Endothelial cell (in vitro differentiated cells): ENCODE measurements around the gene SERINC2. TPM values are rescaled to one million over a fixed set of nuclear protein-coding genes. Genes with fewer than 3 reads are reported as not detected.

ENCODE experiments used
- DNase-seq: peaks from one replicate; pipeline ENCODE4 v3.0.0; 2021; ENCODE audit warnings: low spot score
- H3K27ac Mint-ChIP-seq: one replicate; pipeline ENCODE4 v1.8.0; 2021; ENCODE audit warnings: mixed read lengths, inconsistent platforms; ENCODE audit not compliant: unreplicated experiment
- H3K27me3 Mint-ChIP-seq: one replicate; pipeline ENCODE4 v1.8.0; 2021; ENCODE audit warnings: mild to moderate bottlenecking, moderate library complexity, mixed read lengths, inconsistent platforms; ENCODE audit not compliant: unreplicated experiment
- H3K36me3 Mint-ChIP-seq: one replicate; pipeline ENCODE4 v1.8.0; 2021; ENCODE audit warnings: mild to moderate bottlenecking, low read depth, mixed read lengths, inconsistent platforms; ENCODE audit not compliant: unreplicated experiment
- H3K4me1 Mint-ChIP-seq: one replicate; pipeline ENCODE4 v1.8.0; 2021; ENCODE audit warnings: mild to moderate bottlenecking, mixed read lengths, inconsistent platforms; ENCODE audit not compliant: unreplicated experiment
- H3K4me3 Mint-ChIP-seq: one replicate; pipeline ENCODE4 v1.8.0; 2021; ENCODE audit warnings: mild to moderate bottlenecking, mixed read lengths, inconsistent platforms; ENCODE audit not compliant: unreplicated experiment
- H3K9me3 Mint-ChIP-seq: one replicate; pipeline ENCODE4 v1.8.0; 2021; ENCODE audit warnings: mixed read lengths, inconsistent platforms; ENCODE audit not compliant: unreplicated experiment
- CTCF ChIP-seq: fragments of 200-600 bp; sonication (generic); IDR thresholded peaks from one replicate; pipeline ENCODE4 v1.5.0; 2021; ENCODE audit warnings: antibody characterized with exemption; ENCODE audit not compliant: unreplicated experiment
- total RNA-seq: library from RNA; stranded (reverse); fragmentation: NEBNext Ultra II Directional; extraction: Animal tissue kit (Norgen Biotek cat#: 25700); gene quantifications from one replicate; pipeline ENCODE4 v1.2.1, GENCODE V29; 2021; ENCODE audit not compliant: unreplicated experiment

SERINC2 gene
- total RNA-seq, 1 donor from 2014 or later: 23.6 TPM

GRCh38 chr1:31418626-31419323, 5.8 kb downstream of the SERINC2 start:
- Mint-ChIP-seq H3K4me3 (no peak overlapping the region), H3K27me3 (no peaks in the 10 kb centered on the region), H3K36me3 (peaks cover 6% of the 10 kb centered on the region), H3K27ac (no peak overlapping the region), H3K4me1 (peaks cover 23% of the 10 kb centered on the region), H3K9me3 (no peaks in the 10 kb centered on the region)
- DNase-seq: no peak
- TF ChIP-seq CTCF: no peak

GRCh38 chr1:31420716-31421115, 7.7 kb downstream of the SERINC2 start:
- no peaks in the 10 kb centered on the region for H3K9me3 Mint-ChIP-seq
- no peak overlapping the region for H3K4me3 Mint-ChIP-seq
- DNase-seq: no peak
- H3K27me3 Mint-ChIP-seq: no peaks in the 10 kb centered on the region
- no peak for TF ChIP-seq CTCF
- H3K27ac Mint-ChIP-seq: no peak overlapping the region
- H3K36me3 Mint-ChIP-seq: peaks cover 6% of the 10 kb centered on the region
- H3K4me1 Mint-ChIP-seq: peaks cover 11% of the 10 kb centered on the region

GRCh38 chr1:31421371-31422040, 8.5 kb downstream of the SERINC2 start:
- Mint-ChIP-seq H3K27me3 (no peaks in the 10 kb centered on the region), H3K36me3 (peaks cover 9% of the 10 kb centered on the region), H3K9me3 (no peaks in the 10 kb centered on the region), H3K27ac (no peak overlapping the region), H3K4me1 (peaks cover 7% of the 10 kb centered on the region), H3K4me3 (no peak overlapping the region)
- peak; percentile 50 for DNase-seq
- peak; percentile 34 for TF ChIP-seq CTCF

GRCh38 chr1:31422505-31423319, 9.7 kb downstream of the SERINC2 start:
- peaks cover 4% of the 10 kb centered on the region for H3K4me1 Mint-ChIP-seq
- H3K9me3 Mint-ChIP-seq: no peaks in the 10 kb centered on the region
- no peak overlapping the region for H3K27ac Mint-ChIP-seq
- peaks cover 10% of the 10 kb centered on the region for H3K36me3 Mint-ChIP-seq
- TF ChIP-seq CTCF: peak; percentile 90
- H3K4me3 Mint-ChIP-seq: no peak overlapping the region
- no peaks in the 10 kb centered on the region for H3K27me3 Mint-ChIP-seq
- DNase-seq: peak; percentile 81
